DOHH2 (cell line): ENCODE results near the gene ADGRA3.

Experiments used
- H3F3A ChIP-seq: fragments of 200-600 bp; sonication (generic), shearing (Covaris generic); 2 replicates; pipeline ENCODE4 v1.6.0; 2016; ENCODE audit warnings: antibody characterized with exemption, mild to moderate bottlenecking; ENCODE audit not compliant: control insufficient read depth, insufficient read depth
- H3K27ac ChIP-seq: fragments of 200-600 bp; sonication (generic); 2 replicates; pipeline ENCODE4 v1.5.1; 2014; ENCODE audit warnings: low read depth, mild to moderate bottlenecking, low read length, moderate library complexity
- H3K27me3 ChIP-seq: fragments of 200-600 bp; sonication (generic); 2 replicates; pipeline ENCODE4 v1.6.1; 2014; ENCODE audit warnings: mild to moderate bottlenecking, low read length, mixed read lengths; ENCODE audit not compliant: control insufficient read depth
- H3K36me3 ChIP-seq: fragments of 200-600 bp; sonication (generic); 2 replicates; pipeline ENCODE4 v1.6.1; 2014; ENCODE audit warnings: mild to moderate bottlenecking, low read length, moderate library complexity, mixed read lengths; ENCODE audit not compliant: control insufficient read depth
- H3K4me1 ChIP-seq: fragments of 200-600 bp; sonication (generic); 2 replicates; pipeline ENCODE4 v1.6.1; 2014; ENCODE audit warnings: mild to moderate bottlenecking, low read length, mixed read lengths; ENCODE audit not compliant: control insufficient read depth
- H3K4me2 ChIP-seq: fragments of 200-600 bp; sonication (generic); 2 replicates; pipeline ENCODE4 v1.6.0; 2014; ENCODE audit warnings: mild to moderate bottlenecking, low read length, moderate library complexity
- H3K4me3 ChIP-seq: fragments of 200-600 bp; sonication (generic); 2 replicates; pipeline ENCODE4 v1.5.1; 2014; ENCODE audit warnings: mild to moderate bottlenecking, low read length, mixed read lengths
- H3K79me2 ChIP-seq: fragments of 200-600 bp; sonication (generic); 2 replicates; pipeline ENCODE4 v1.6.1; 2014; ENCODE audit warnings: mild to moderate bottlenecking, low read length, mixed read lengths; ENCODE audit not compliant: control insufficient read depth
- H3K9me2 ChIP-seq: fragments of 200-600 bp; sonication (generic); replicated peaks from 2 replicates; pipeline ENCODE4 v1.6.1; 2014; ENCODE audit warnings: mild to moderate bottlenecking, low read length, mixed read lengths; ENCODE audit not compliant: control insufficient read depth
- H3K9me3 ChIP-seq: fragments of 200-600 bp; sonication (generic); 2 replicates; pipeline ENCODE4 v1.6.1; 2014; ENCODE audit warnings: antibody characterized with exemption, low read length, mixed read lengths; ENCODE audit not compliant: control insufficient read depth, insufficient read depth
- H4K20me1 ChIP-seq: fragments of 200-600 bp; sonication (generic); 2 replicates; pipeline ENCODE4 v1.6.0; 2014; ENCODE audit warnings: low read depth, mild to moderate bottlenecking, antibody characterized with exemption, low read length, moderate library complexity; ENCODE audit not compliant: control insufficient read depth, insufficient read depth
- CTCF ChIP-seq: fragments of 200-600 bp; sonication (generic); IDR thresholded peaks from one replicate; pipeline ENCODE4 v1.5.1; 2014; ENCODE audit warnings: antibody characterized with exemption, mild to moderate bottlenecking, low read depth, low read length; ENCODE audit not compliant: poor library complexity, severe bottlenecking
- EZH2phosphoT487 ChIP-seq: fragments of 200-600 bp; sonication (generic); IDR thresholded peaks from 2 replicates; pipeline ENCODE4 v1.6.1; 2017; ENCODE audit warnings: borderline replicate concordance, mild to moderate bottlenecking, antibody characterized with exemption, low read length, moderate library complexity, mixed read lengths

ADGRA3 gene

GRCh38 chr4:22456291-22456690 is 59.6 kb downstream of the ADGRA3 start:
- no peaks in the 10 kb centered on the region for H3K27me3 ChIP-seq
- TF ChIP-seq EZH2phosphoT487: no peak
- no peaks in the 10 kb centered on the region for H3K79me2 ChIP-seq
- no peaks in the 10 kb centered on the region for H3K9me3 ChIP-seq
- no peak overlapping the region for H3K27ac ChIP-seq
- no peaks in the 10 kb centered on the region for H4K20me1 ChIP-seq
- H3F3A ChIP-seq: no peaks in the 10 kb centered on the region
- H3K4me2 ChIP-seq: no peak overlapping the region
- H3K4me1 ChIP-seq: no peaks in the 10 kb centered on the region
- H3K9me2 ChIP-seq: no peaks in the 10 kb centered on the region
- no peaks in the 10 kb centered on the region for H3K36me3 ChIP-seq
- H3K4me3 ChIP-seq: no peak overlapping the region

GRCh38 chr4:22454955-22455354 is 60.9 kb downstream of the ADGRA3 start:
- H3K9me2 ChIP-seq: no peaks in the 10 kb centered on the region
- H3K27me3 ChIP-seq: no peaks in the 10 kb centered on the region
- no peak overlapping the region for H3K4me3 ChIP-seq
- H3F3A ChIP-seq: no peaks in the 10 kb centered on the region
- H3K79me2 ChIP-seq: no peaks in the 10 kb centered on the region
- TF ChIP-seq EZH2phosphoT487: no peak
- no peak for TF ChIP-seq CTCF
- no peak overlapping the region for H3K4me2 ChIP-seq
- no peaks in the 10 kb centered on the region for H3K36me3 ChIP-seq
- H3K27ac ChIP-seq: no peak overlapping the region
- H3K4me1 ChIP-seq: no peaks in the 10 kb centered on the region
- H4K20me1 ChIP-seq: no peaks in the 10 kb centered on the region
- H3K9me3 ChIP-seq: no peaks in the 10 kb centered on the region

- H3K79me2 ChIP-seq: no peaks in the 10 kb centered on the region
- H4K20me1 ChIP-seq: no peaks in the 10 kb centered on the region
- no peaks in the 10 kb centered on the region for H3K27me3 ChIP-seq
- H3K36me3 ChIP-seq: no peaks in the 10 kb centered on the region
- H3K9me3 ChIP-seq: no peaks in the 10 kb centered on the region
- TF ChIP-seq CTCF (no peak), EZH2phosphoT487 (no peak)
- H3K4me2 ChIP-seq: no peak overlapping the region
- H3K9me2 ChIP-seq: no peaks in the 10 kb centered on the region
- H3K27ac ChIP-seq: no peak overlapping the region
- no peaks in the 10 kb centered on the region for H3F3A ChIP-seq
- H3K4me3 ChIP-seq: no peak overlapping the region
- no peaks in the 10 kb centered on the region for H3K4me1 ChIP-seq
These were observed 61.5 kb downstream of the ADGRA3 start for GRCh38 chr4:22454216-22454838.

- H3F3A ChIP-seq: no peaks in the 10 kb centered on the region
- no peaks in the 10 kb centered on the region for H3K27me3 ChIP-seq
- H3K4me3 ChIP-seq: no peak overlapping the region
- no peak overlapping the region for H3K27ac ChIP-seq
- no peaks in the 10 kb centered on the region for H3K4me1 ChIP-seq
- H3K36me3 ChIP-seq: no peaks in the 10 kb centered on the region
- H3K4me2 ChIP-seq: no peak overlapping the region
- no peaks in the 10 kb centered on the region for H3K79me2 ChIP-seq
- no peaks in the 10 kb centered on the region for H3K9me2 ChIP-seq
- H3K9me3 ChIP-seq: no peaks in the 10 kb centered on the region
- H4K20me1 ChIP-seq: no peaks in the 10 kb centered on the region
- TF ChIP-seq CTCF (no peak), EZH2phosphoT487 (no peak)
These were observed 71.1 kb downstream of the ADGRA3 start for GRCh38 chr4:22444813-22445212.
